WTC11 (cell line): ENCODE data around the gene OCIAD1.

Experiments
- CTCF ChIP-seq: fragments of 200-600 bp; IDR thresholded peaks from 2 replicates; pipeline ENCODE4 v1.8.0; 2022; ENCODE audit warnings: antibody characterized with exemption
- KAT7 ChIP-seq: sonication (generic); formaldehyde crosslinking; IDR thresholded peaks from 2 replicates; pipeline ENCODE4 v1.8.1; 2023; ENCODE audit warnings: missing genetic modification reagents, mild to moderate bottlenecking, borderline replicate concordance

- no peak for TF ChIP-seq CTCF
- TF ChIP-seq KAT7 (CRISPR knock-in tag): no peak
Measured at GRCh38 chr4:48785302-48785701, 45.6 kb upstream of the OCIAD1 start.
